ENCODE data around the gene XYLT1.
A peak's percentile ranks its signal among the peaks of the same experiment; 100 is the strongest.

The XYLT1 gene

DNA sequence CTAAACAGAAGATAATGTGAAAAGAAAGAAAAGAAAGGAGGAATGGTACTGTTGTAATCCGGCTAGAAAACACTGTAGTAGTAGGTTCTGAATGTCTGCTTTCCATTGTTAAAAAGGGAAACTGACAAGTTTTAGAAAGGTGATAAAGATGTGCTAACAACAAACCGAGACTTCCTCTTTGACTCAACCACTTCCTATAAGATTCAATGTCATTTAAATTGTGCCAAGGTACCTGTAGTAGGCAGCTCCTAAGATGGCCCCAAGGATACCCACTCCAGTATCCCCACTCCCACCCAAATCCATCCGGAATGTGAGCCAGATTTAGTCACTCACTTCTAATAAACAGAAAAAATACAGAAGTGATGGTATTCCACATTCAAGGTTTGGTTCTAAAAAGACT, 31.2 kb downstream of the XYLT1 start:
- TF ChIP-seq, protein P1, sequence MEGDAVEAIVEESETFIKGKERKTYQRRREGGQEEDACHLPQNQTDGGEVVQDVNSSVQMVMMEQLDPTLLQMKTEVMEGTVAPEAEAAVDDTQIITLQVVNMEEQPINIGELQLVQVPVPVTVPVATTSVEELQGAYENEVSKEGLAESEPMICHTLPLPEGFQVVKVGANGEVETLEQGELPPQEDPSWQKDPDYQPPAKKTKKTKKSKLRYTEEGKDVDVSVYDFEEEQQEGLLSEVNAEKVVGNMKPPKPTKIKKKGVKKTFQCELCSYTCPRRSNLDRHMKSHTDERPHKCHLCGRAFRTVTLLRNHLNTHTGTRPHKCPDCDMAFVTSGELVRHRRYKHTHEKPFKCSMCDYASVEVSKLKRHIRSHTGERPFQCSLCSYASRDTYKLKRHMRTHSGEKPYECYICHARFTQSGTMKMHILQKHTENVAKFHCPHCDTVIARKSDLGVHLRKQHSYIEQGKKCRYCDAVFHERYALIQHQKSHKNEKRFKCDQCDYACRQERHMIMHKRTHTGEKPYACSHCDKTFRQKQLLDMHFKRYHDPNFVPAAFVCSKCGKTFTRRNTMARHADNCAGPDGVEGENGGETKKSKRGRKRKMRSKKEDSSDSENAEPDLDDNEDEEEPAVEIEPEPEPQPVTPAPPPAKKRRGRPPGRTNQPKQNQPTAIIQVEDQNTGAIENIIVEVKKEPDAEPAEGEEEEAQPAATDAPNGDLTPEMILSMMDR (IDR thresholded peaks at IDR 0.05): no peak
- no peak overlapping the region for H3K4me3 ChIP-seq
- no peak for DNase-seq (ENCODE audit: low spot score)
- H3K27ac ChIP-seq: no peak overlapping the region

DNA sequence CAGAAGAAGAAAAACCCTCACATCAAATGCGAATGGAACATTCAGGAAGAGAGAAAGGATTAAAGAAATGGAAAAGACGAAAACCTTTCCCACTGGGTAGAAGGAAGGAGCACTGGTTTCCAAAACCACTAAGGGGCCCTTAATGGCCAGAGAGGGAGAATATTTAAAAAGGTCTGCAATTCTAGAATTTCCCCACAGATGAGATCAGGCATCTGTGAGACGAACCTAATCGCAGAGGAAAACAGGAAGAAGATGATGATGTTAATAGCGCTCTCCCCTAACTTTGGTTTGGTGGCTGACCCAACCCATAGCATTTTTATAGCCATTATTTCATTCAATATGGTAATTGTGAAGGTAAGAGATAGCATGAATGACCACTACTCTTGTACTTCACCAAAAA, 32.8 kb downstream of the XYLT1 start:
- Histone ChIP-seq H3K27ac (no peak overlapping the region), H3K4me3 (no peak overlapping the region)
- no peak for DNase-seq (ENCODE audit: low spot score)
- TF ChIP-seq, protein P1 (IDR thresholded peaks at IDR 0.05): no peak

DNA sequence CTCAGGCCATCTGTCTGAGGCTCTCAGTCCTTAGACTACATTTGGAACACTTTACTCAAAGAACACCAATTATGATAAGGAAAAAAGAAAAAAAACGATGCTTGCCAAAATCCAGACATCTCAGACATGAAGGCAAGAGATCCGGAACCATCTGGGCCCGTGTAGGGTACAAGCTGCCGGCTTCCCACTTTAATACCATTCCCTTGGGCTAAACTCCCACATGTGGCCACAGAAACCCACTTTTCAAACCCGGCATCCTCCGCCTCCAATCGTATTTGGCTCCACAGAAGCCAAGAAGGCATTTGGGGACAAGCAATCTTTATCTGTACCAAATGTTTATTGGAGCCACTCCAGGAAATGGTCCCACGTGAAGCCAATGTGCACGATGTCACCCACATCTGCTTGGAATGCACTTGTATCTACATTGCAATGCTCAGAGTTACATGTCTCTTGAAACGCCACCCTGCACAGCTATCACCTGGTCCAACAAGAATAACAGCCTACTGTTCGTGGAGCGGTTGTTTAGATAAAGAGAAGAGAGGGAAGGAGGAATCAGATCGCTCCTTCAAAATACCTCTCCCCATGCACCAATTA, 33.5 kb downstream of the XYLT1 start:
- TF ChIP-seq, protein P1 (IDR thresholded peaks at IDR 0.05): no peak
- DNase-seq (ENCODE audit: low spot score): no peak
- H3K27ac ChIP-seq: no peak overlapping the region
- no peak overlapping the region for H3K4me3 ChIP-seq

DNA sequence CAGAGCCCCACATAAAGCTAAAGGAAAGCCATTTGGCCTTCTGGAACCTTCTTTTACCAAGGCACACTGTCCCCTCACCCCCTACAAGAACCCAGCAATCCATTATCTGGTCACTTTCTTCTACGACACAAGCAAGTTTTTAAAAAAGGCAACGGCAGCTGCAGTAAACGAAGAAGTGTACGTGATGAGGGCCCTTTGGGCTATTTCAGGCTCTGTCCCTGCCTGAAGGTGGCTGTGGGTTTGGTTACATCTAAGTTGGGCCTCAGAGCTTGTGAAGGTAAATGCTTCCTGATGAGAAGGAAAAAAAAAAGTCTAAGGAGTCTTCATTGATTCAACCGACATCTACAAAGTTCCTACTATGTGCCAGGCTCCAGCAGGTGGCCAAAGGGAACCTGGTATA, 35.4 kb downstream of the XYLT1 start:
- DNase-seq (ENCODE audit: low spot score): no peak
- TF ChIP-seq, protein P1 (IDR thresholded peaks at IDR 0.05): no peak
- no peak overlapping the region for H3K27ac ChIP-seq
- H3K4me3 ChIP-seq: no peak overlapping the region

DNA sequence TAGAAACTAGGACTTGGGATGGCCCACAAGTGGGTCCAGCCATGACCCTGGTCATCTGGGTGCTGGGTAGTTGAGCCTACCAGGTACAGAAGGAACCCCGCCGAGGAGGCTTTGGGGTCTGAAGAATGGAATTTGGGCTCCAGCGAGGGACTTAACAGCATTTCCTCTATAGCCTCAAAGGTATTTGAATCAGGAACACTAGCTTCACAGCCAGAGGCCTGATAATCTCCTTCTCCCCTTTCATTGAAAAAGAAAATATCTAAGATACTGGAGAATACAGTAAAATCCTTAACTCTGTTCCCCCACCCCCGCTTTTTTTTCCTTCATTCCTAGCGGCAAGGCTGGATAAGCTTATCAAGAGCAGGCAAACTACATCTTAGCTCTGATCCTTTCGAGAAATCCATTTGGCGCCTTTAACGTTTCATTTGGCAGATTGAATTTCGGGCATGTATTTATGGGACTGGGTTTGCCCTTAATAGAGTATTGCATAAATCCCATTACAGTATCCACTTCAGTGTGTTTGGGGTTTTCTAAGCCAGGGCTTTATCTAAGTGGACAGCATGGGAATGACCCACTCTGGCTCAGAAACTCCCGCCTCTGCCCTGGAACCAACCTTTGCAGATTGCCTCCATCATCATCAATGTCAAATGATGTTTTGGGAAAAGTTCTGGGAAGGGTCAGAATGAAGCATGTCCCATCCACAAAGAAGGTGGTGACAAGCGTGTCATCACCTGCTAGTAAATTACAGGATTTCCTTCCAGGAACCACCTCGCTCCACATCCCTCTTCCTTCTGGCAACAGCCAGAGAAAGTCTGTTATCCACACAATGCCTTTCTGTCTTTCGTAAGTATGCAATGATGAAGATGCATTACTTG, 36.9 kb downstream of the XYLT1 start:
- no peak overlapping the region for H3K4me3 ChIP-seq
- TF ChIP-seq, protein P1 (IDR thresholded peaks at IDR 0.05): no peak
- H3K27ac ChIP-seq: peak overlapping the region in 1 of 2 donors; percentile 50
- DNase-seq (ENCODE audit: low spot score): no peak

DNA sequence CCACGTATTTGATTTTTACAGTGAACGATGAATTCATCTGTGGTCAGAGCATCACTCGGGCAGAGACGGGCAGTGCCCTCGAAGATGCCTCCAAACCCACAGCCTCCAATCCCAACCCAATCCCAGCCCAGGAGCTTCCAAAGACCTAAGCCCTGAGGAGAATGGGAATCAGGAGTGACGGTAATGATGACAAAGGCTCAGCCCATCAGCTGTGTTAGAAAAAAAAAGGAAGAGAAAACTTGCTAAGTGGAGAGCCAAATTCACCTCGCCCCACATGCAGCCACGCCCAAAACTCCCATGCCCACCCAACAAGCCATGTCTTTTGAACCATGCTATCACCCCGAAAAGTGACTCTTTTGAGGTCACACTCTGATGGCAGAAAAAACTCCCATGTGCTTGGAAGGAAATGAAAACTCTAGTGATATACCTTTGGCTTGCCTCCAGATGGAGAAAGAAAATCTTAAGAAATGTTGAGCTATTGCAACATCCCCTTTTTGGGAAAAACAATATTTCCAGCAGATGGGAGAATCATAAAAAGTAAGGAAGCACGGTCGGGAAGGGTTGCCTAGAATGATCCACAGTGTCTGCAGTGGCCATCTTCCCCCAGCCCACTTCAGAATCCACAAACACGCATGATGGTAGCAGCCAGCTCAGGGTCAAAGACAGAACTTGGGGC, 37.7 kb downstream of the XYLT1 start:
- Histone ChIP-seq H3K4me3 (no peak overlapping the region), H3K27ac (peak overlapping the region in 1 of 2 donors; percentile 50)
- DNase-seq (ENCODE audit: low spot score): no peak
- TF ChIP-seq, protein P1 (IDR thresholded peaks at IDR 0.05): no peak
